Dendritic cell treated with granulocyte-macrophage colony-stimulating factor and Interleukin-4, amounts not matched to agents 40 ng/mL and 50 ng/mL, for 4 days (primary cell): ENCODE data around the gene SPNS1.
"Not testable (repeated sequence)": the region's sequence is repeated elsewhere in the genome, so short reads cannot be mapped to it uniquely, and the experiment has no call there.

Experiments
- H3K27ac Mint-ChIP-seq: one replicate; pipeline ENCODE4 v1.8.0; 2022; ENCODE audit warnings: mild to moderate bottlenecking, mixed read lengths
- H3K27me3 Mint-ChIP-seq: one replicate; pipeline ENCODE4 v1.8.0; 2022; ENCODE audit warnings: mild to moderate bottlenecking, mixed read lengths
- H3K36me3 Mint-ChIP-seq: one replicate; pipeline ENCODE4 v1.8.0; 2022; ENCODE audit warnings: low read depth, mixed read lengths
- H3K4me1 Mint-ChIP-seq: one replicate; pipeline ENCODE4 v1.8.0; 2022; ENCODE audit warnings: low read depth, mixed read lengths
- H3K4me3 Mint-ChIP-seq: one replicate; pipeline ENCODE4 v1.8.0; 2022; ENCODE audit warnings: mild to moderate bottlenecking, moderate library complexity, mixed read lengths
- H3K9me3 Mint-ChIP-seq: one replicate; pipeline ENCODE4 v1.8.0; 2022; ENCODE audit warnings: mixed read lengths
- intact Hi-C: fragments of 100-400 bp; cut with micrococcal nuclease; formaldehyde crosslinking; loops from one replicate; pipeline ENCODE4 v1.15.0; 2022

Gene SPNS1

DNA sequence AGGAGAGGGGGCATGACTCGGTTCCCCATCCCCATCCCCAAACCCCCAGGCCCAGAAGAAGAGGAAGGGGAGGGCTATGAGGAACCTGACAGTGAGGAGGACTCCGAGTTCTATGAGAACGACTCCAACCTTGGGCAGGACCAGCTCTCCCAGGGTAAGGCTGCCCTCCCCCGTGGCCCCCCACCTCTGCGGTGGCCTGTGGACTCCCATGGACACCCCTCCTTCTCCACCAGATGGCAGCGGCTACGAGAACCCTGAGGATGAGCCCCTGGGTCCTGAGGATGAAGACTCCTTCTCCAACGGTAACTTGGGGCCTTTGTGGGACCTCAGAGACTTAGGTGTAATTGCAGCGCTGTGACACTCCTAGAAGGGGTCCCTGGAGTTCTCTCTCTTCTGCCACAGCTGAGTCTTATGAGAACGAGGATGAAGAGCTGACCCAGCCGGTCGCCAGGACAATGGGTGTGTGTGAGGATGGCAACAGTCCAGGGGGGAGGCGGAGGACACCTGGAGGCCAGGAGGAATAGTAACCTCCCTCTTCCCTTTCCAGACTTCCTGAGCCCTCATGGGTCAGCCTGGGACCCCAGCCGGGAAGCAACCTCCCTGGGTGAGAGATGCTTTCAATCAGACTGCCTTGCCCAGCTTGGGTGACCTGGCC, 37.2 kb upstream of the SPNS1 start:
- Mint-ChIP-seq H3K9me3 (no peaks in the 10 kb centered on the region), H3K27me3 (peaks cover 2% of the 10 kb centered on the region), H3K4me3 (no peak overlapping the region), H3K4me1 (peaks cover 24% of the 10 kb centered on the region), H3K36me3 (no peaks in the 10 kb centered on the region), H3K27ac (peak overlapping the region; percentile 87)
- intact Hi-C loops, result no loop called here

DNA sequence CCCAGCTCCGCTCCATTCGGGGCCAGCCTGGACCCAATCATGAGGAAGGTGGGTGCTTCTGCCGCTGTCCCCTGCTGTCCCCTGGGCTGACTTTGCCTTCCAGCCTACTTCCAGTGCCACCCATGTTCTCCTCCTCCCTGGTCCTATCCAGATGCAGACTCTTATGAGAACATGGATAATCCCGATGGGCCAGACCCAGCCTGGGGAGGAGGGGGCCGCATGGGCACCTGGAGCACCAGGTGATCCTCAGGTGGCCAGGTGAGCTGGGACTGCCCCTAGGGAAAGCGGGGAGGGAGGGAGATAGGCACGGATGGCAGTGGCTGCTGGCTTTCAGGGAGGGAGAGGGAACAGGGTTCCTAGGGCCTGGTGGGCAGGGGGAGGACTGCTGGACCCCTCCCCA, 35.9 kb upstream of the SPNS1 start:
- H3K4me1 Mint-ChIP-seq, result peaks cover 24% of the 10 kb centered on the region
- no peak overlapping the region for H3K4me3 Mint-ChIP-seq
- no peak overlapping the region for H3K27ac Mint-ChIP-seq
- H3K27me3 Mint-ChIP-seq, result peaks cover 2% of the 10 kb centered on the region
- no peaks in the 10 kb centered on the region for H3K9me3 Mint-ChIP-seq
- H3K36me3 Mint-ChIP-seq, result no peaks in the 10 kb centered on the region
- intact Hi-C loops, result no loop called here

DNA sequence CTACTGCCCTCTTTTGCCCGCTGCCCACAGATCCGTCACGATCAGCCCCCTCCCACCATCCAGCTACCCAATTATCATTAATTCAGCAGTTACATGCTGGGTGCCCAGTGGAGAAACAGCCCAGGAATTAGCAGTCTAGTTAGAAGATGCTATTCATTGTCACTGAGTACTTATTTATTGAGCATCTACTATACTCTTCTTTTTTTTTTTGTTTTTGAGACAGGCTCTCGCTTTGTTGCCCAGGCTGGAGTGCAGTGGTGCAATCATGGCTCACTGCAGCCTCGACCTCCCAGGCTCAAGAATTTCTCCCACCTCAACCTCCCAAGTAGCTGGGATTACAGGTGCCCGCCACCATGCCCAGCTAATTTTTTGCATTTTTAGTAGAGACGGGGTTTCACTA, 34.8 kb upstream of the SPNS1 start:
- H3K27ac Mint-ChIP-seq, H3K36me3 Mint-ChIP-seq, H3K4me3 Mint-ChIP-seq, intact Hi-C loops, H3K27me3 Mint-ChIP-seq, H3K9me3 Mint-ChIP-seq: not testable (repeated sequence)
- H3K4me1 Mint-ChIP-seq, result peaks cover 19% of the 10 kb centered on the region

DNA sequence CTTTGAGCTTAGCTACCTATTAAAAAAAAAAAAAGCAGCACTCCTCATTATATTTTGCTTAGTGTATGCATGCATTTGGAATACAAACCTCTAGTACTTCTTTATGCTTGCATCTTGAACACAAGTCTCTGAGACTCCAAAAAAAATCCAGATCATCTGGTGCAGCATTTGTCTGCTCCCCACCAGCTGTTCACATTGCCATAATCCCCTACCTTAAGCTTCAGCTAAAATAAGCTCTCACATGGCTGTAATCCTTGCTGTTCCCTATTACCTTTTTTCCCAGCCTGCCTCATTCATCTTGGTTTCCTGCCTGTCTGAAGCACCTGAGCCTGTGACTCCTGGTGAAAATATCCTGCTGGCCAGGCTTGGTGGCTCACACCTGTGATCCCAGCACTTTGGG, 31.3 kb upstream of the SPNS1 start:
- H3K36me3 Mint-ChIP-seq, result no peaks in the 10 kb centered on the region
- no peak overlapping the region for H3K27ac Mint-ChIP-seq
- intact Hi-C loops, result no loop called here
- H3K4me1 Mint-ChIP-seq, result peaks cover 17% of the 10 kb centered on the region
- peaks cover 6% of the 10 kb centered on the region for H3K27me3 Mint-ChIP-seq
- H3K4me3 Mint-ChIP-seq, result no peak overlapping the region
- H3K9me3 Mint-ChIP-seq, result no peaks in the 10 kb centered on the region

DNA sequence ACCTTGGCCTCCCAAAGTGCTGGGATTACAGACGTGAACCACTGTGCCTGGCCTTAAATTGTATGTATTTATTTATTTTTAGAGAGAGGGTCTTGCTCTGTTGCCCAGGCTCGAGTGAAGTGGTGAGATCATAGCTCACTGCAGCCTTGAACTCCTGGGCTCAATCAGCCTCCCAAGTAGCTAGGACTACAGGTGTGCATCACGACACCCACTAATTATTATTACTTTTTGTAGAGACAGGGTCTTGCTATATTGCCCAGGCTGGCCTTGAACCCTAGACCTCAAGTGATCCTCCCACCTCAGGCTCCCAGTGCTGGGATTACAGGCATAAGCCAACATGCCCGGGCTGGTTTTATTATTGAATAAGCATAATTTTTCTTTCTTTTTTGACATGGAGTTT, 27.9 kb upstream of the SPNS1 start:
- no peaks in the 10 kb centered on the region for H3K9me3 Mint-ChIP-seq
- peaks cover 22% of the 10 kb centered on the region for H3K4me1 Mint-ChIP-seq
- peaks cover 6% of the 10 kb centered on the region for H3K27me3 Mint-ChIP-seq
- intact Hi-C loops, result loop anchor here (5.0 kb wide), 1 partner anchor 74 kb away; no protein-coding TSS in a partner anchor
- no peak overlapping the region for H3K4me3 Mint-ChIP-seq
- no peak overlapping the region for H3K27ac Mint-ChIP-seq
- peaks cover 12% of the 10 kb centered on the region for H3K36me3 Mint-ChIP-seq

DNA sequence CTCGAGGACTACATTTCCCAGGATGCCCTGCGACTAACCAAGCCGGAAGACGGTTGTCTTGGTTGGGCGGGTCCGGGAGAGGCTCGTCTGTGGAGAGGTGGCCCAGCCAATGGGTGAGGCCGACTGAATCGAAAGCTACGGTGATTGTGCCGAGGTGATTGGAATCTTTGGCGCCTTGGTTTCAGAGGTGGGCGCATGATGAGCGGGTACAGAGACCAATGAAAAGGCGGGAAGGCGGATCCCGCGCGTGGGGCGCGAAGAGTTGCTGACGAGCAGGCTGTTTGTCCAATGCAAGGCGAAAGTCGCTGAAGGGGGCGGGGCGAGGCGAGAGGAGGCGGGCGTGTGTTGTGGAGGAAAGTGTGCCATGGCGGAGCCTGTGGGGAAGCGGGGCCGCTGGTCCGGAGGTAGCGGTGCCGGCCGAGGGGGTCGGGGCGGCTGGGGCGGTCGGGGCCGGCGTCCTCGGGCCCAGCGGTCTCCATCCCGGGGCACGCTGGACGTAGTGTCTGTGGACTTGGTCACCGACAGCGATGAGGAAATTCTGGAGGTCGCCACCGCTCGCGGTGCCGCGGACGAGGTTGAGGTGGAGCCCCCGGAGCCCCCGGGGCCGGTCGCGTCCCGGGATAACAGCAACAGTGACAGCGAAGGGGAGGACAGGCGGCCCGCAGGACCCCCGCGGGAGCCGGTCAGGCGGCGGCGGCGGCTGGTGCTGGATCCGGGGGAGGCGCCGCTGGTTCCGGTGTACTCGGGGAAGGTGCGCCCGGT, 23.7 kb upstream of the SPNS1 start, which contains the start of gene NFATC2IP:
NFATC2IP (plus strand) TSS at position 290 of the 762 bp plus-strand sequence; CDS start at position 365, 75 bp downstream.
- intact Hi-C loops, result loop anchor here (1.0 to 2.0 kb wide), 4 partner anchors 23 to 128 kb away; partner anchors contain the start of genes ATXN2L, SPNS1 and TUFM
- Mint-ChIP-seq H3K27me3 (peaks cover 6% of the 10 kb centered on the region), H3K36me3 (peaks cover 50% of the 10 kb centered on the region), H3K9me3 (no peaks in the 10 kb centered on the region), H3K4me3 (peak within 1 kb of the TSS; percentile 89), H3K27ac (peak within 1 kb of the TSS; percentile 86), H3K4me1 (peaks cover 36% of the 10 kb centered on the region)

DNA sequence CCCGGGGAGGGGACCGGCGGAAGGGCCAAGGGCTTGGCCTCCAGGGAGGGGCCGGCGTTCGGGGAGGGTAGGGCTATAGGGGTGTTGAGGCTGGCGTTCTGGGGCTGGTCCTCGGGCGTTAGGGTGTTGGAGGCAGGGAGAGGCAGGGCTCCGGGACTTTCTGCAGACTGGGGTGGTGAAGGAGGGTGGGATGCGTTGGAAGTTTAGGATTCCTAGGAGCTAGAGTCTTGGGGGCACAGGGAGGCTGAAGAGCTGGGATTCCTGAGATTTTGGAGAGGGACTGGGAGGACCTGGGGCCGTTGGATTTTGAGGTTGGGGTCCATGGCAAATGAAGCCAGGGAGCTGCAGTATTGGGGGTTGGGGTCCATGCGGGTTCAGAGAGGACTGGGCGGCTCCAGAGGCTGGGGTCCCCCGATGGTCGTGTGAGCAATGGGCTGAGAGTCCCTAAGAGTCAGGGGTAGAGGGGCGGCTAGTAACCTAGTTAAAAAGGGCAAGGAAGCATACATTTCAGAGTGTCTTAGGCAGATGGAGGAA, 23.1 kb upstream of the SPNS1 start:
- H3K27ac Mint-ChIP-seq, result peak overlapping the region; percentile 86
- peaks cover 5% of the 10 kb centered on the region for H3K27me3 Mint-ChIP-seq
- peak overlapping the region; percentile 89 for H3K4me3 Mint-ChIP-seq
- peaks cover 33% of the 10 kb centered on the region for H3K4me1 Mint-ChIP-seq
- no peaks in the 10 kb centered on the region for H3K9me3 Mint-ChIP-seq
- peaks cover 57% of the 10 kb centered on the region for H3K36me3 Mint-ChIP-seq
- intact Hi-C loops, result loop anchor here (2.0 kb wide), 1 partner anchor 129 kb away; the partner anchor contains the start of gene ATXN2L

DNA sequence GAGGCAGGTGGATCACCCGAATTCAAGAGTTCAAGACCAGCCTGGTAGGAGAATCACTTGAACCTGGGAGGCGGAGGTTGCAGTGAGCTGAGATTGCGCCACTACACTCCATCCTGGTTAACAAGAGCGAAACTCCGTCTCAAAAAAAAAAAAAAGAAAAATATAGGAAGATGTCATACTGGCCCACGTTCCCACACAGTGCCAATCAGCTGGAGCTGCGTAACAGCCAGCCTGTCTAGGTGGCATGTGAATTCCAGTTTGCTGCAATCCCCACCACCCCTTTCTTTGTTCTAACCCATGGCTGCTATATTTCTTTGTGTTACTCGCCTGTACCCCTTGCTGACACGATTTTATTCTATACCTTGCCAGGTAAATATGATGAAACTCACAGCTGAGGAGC, 16.4 kb upstream of the SPNS1 start:
- intact Hi-C loops, result no loop called here
- Mint-ChIP-seq H3K4me1 (peaks cover 13% of the 10 kb centered on the region), H3K9me3 (no peaks in the 10 kb centered on the region), H3K27ac (no peak overlapping the region), H3K36me3 (peaks cover 100% of the 10 kb centered on the region), H3K4me3 (no peak overlapping the region), H3K27me3 (no peaks in the 10 kb centered on the region)

DNA sequence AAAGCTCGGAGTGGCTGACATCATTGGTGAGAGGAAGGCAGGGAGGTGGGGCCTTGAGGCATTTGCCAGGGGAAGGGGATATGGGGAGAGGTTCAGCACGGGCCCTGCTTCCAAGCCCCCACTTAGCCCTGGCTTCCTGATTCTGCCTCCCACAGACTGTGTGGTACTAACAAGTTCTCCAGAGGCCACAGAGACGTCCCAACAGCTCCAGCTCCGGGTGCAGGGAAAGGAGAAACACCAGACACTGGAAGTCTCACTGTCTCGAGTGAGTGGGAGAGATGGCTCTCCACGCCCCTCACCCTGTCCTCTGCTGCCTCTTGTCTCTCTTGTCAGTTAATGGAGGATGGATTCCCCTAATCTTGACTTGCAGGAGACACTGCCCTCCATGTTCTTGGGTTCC, 15.7 kb upstream of the SPNS1 start:
- H3K9me3 Mint-ChIP-seq, result no peaks in the 10 kb centered on the region
- H3K4me1 Mint-ChIP-seq, result peaks cover 13% of the 10 kb centered on the region
- H3K27ac Mint-ChIP-seq, result no peak overlapping the region
- intact Hi-C loops, result no loop called here
- no peak overlapping the region for H3K4me3 Mint-ChIP-seq
- peaks cover 100% of the 10 kb centered on the region for H3K36me3 Mint-ChIP-seq
- H3K27me3 Mint-ChIP-seq, result no peaks in the 10 kb centered on the region

DNA sequence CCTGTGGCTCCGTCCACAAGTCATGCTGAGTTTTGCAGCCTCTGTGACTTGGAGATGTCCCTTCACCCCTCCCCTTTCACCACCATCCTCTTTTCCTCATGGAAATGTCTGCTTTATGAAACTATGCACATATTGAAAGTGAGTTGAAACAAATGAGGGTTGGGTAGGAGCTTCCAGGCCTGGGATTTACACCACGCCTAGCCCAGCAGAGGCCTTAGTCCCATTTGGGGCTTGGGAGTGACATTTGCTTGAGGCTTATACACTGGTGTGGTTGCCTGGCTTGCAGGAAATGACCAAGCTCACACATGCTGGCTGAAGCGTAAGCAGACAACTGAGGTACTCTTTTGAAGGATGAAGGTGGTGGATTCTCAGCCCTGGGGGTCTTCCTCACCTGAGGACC, 10.5 kb upstream of the SPNS1 start:
- Mint-ChIP-seq H3K9me3 (no peaks in the 10 kb centered on the region), H3K4me1 (no peaks in the 10 kb centered on the region), H3K27me3 (no peaks in the 10 kb centered on the region), H3K36me3 (peaks cover 73% of the 10 kb centered on the region), H3K27ac (no peak overlapping the region), H3K4me3 (no peak overlapping the region)
- intact Hi-C loops, result no loop called here

DNA sequence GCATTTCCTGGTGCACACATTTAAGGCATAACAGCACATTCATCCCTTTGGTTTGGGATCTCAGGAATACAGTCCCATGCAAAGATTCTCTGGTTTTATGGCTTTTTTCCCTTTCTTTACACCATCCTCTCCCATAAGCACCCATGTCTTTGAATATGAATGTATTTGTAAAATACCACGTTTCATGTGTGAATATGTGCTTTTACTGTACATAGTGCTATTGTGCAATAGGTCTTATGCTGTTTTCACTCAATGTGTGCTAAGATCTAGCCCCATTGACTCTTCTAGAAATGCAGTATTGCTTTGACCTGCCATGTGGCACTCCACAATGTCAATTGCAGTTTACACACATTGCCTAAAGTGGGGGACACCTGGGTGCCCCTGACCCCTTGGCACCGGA, 10.1 kb upstream of the SPNS1 start:
- intact Hi-C loops, result no loop called here
- Mint-ChIP-seq H3K4me3 (no peak overlapping the region), H3K36me3 (peaks cover 68% of the 10 kb centered on the region), H3K4me1 (no peaks in the 10 kb centered on the region), H3K9me3 (no peaks in the 10 kb centered on the region), H3K27me3 (no peaks in the 10 kb centered on the region), H3K27ac (no peak overlapping the region)

DNA sequence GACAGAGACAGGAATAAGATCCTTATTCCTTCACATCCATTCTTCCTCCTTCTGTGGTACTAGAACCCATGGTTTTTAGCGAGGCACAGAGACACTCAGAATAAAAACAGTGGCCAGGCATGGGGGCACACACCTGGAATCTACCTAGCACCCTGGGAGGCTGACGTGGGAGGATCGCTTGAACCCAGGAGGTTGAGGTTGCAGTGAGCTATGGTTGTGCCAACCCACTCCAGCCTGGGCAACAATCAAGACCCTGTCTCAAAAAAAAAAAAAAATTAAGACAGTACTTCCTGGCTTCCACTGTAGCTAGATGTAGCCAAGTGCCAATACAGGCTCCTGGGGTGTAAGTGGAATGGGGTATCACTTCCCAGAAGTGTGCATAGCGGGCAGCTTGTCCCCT, 7.4 kb upstream of the SPNS1 start:
- intact Hi-C loops, result no loop called here
- Mint-ChIP-seq H3K27me3 (no peaks in the 10 kb centered on the region), H3K36me3 (peaks cover 42% of the 10 kb centered on the region), H3K4me1 (no peaks in the 10 kb centered on the region), H3K27ac (no peak overlapping the region), H3K9me3 (no peaks in the 10 kb centered on the region), H3K4me3 (no peak overlapping the region)

DNA sequence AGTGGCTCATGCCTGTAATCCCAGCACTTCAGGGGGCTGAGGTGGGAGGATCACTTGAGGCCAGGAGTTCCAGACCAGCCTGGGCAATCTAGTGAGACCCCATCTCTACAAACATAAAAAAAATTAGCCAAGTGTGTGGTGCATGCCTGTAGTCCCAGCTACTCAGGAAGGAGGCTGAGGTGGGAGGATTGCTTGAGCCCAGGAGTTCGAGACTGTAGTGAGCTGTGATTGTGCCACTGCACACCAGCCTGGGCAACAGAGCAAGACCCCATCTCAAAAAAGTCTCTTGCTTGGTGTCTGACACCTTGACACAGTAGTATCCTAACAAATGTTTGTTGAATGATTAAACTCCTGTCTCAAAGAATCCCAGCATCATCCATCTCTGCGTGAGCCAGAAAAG, 4.9 kb upstream of the SPNS1 start:
- intact Hi-C loops, H3K9me3 Mint-ChIP-seq, H3K27me3 Mint-ChIP-seq, H3K27ac Mint-ChIP-seq, H3K4me1 Mint-ChIP-seq, H3K4me3 Mint-ChIP-seq: not testable (repeated sequence)
- peaks cover 22% of the 10 kb centered on the region for H3K36me3 Mint-ChIP-seq

DNA sequence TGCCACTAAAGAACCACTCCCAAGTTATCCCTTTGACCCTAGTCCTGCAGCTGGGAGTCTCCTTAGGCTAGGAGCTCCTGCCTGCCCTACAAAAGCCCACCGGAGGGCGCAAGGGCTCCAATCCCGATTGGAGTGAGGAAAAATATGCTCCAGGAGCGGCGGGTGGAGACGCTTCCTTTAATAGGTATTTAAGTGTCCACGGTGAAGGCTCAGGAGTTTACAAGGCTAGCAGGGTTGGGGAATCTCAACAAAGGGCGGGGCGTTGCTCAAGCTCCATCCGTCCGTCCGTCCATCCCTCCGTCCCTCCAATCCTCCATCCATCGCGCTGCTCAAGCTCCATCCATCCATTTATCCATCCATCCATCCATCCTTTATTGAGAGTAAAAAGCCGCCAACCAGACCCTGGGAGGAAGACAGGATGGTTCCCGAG, 556 bp upstream of the SPNS1 start:
- intact Hi-C loops, result loop anchor here (1.0 kb wide), 1 partner anchor 24 kb away; the partner anchor contains the start of gene NFATC2IP
- H3K4me3 Mint-ChIP-seq, result peak overlapping the region; percentile 88
- H3K27ac Mint-ChIP-seq, result peak overlapping the region; percentile 94
- no peaks in the 10 kb centered on the region for H3K9me3 Mint-ChIP-seq
- peaks cover 40% of the 10 kb centered on the region for H3K36me3 Mint-ChIP-seq
- H3K4me1 Mint-ChIP-seq, result peaks cover 40% of the 10 kb centered on the region
- H3K27me3 Mint-ChIP-seq, result no peaks in the 10 kb centered on the region
